ENCODE measurements around the gene SLIT3. TPM values are rescaled to one million over a fixed set of nuclear protein-coding genes. Genes with fewer than 3 reads are reported as not detected.

SLIT3 gene
- total and polyA plus RNA-seq, 4 experiments from 2014 or later = not detected

DNA sequence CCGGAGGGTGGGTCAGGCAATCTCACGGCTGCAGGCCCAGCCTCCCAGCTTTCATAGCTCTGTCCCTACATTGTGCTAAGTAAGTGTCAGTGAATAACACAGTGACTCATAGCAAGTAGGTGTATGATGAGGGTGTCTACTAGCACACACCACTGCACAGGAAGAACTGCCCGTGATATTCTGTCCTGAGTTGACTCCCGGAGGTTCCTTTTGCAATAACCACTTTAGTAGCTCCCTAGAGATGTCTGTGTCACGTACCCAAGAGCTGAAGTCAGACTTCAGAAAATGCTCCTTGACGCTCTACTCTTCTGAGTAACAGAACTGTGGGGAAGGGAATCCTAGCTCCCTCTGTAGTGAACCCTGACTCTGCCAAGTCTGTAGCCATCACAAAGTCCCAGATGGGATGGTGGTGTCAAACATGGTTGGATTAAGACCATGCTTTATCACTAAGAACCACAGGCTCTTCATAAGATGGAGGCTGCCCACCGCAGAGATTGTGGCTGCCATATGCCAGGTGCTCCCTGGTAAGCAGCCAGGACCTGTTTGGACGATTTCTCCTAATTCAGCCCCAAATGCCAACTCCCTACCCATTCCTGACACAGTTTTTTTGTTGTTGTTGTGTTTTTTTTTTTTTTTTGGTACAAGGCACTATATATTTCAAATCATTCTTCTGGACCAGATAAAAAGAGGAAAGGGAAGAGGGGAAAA is 369.1 kb downstream of the SLIT3 start:
- H3K27ac Mint-ChIP-seq = no peak overlapping the region
- intact Hi-C loops (cut with micrococcal nuclease) = no loop called here
- peaks cover 2 to 7% of the 10 kb centered on the region in 2 donors for H3K27me3 Mint-ChIP-seq
- no peaks in the 10 kb centered on the region for H3K36me3 Mint-ChIP-seq
- H3K27me3 ChIP-seq (ENCODE audit: insufficient read depth, low read length) = no peaks in the 10 kb centered on the region
- POLR2A ChIA-PET (ENCODE audit: partially characterized antibody) = no interaction called here
- no peaks in the 10 kb centered on the region for H3K4me1 ChIP-seq (ENCODE audit: insufficient read depth, low read length)
- no peak overlapping the region for H3K4me3 ChIP-seq (ENCODE audit: low read length in 2 of 2)
- no peaks in the 10 kb centered on the region for H3K9me3 Mint-ChIP-seq
- CTCF ChIA-PET (ENCODE audit: partially characterized antibody) = no interaction called here
- H3K9me3 ChIP-seq (ENCODE audit: control insufficient read depth in 1 of 2, low read length in 2 of 2) = no peaks in the 10 kb centered on the region
- no peaks in the 10 kb centered on the region for H3K36me3 ChIP-seq (ENCODE audit: insufficient read depth, low read length)
- H3K27ac ChIP-seq (ENCODE audit: low read depth, low read length) = no peak overlapping the region
- no peak overlapping the region for H3K4me3 Mint-ChIP-seq
- H3K4me1 Mint-ChIP-seq = no peaks in the 10 kb centered on the region
- no peak for DNase-seq

DNA sequence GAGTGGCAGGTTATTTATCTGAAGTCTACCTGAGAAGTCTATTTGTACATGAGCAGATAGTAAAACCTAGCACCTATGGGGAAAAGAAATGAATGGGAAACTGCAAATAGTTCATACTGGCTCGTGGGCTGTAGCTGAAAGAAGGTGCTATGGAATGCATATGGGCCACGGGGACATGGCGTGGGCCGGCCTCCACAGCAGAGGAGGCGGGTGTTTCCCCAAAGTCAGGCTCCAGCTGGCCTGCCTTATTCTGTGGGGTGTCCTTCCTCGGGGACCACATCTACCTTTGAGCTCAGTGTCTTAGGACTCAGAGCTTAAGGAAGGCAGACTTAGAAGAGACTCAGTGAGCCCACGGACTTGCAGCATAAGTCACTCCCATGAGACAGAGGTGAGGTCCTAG is 371.3 kb downstream of the SLIT3 start:
- H3K4me3 ChIP-seq (ENCODE audit: low read length in 2 of 2) = no peak overlapping the region
- no peak overlapping the region for H3K27ac Mint-ChIP-seq
- peaks cover 4 to 11% of the 10 kb centered on the region in 2 donors for H3K27me3 Mint-ChIP-seq
- no peaks in the 10 kb centered on the region for H3K9me3 Mint-ChIP-seq
- no peaks in the 10 kb centered on the region for H3K4me1 Mint-ChIP-seq
- H3K4me3 Mint-ChIP-seq = no peak overlapping the region
- ChIA-PET POLR2A (ENCODE audit: partially characterized antibody) (no interaction called here), CTCF (ENCODE audit: partially characterized antibody) (no interaction called here)
- H3K27ac ChIP-seq (ENCODE audit: low read depth, low read length) = no peak overlapping the region
- intact Hi-C loops (cut with micrococcal nuclease) = no loop called here
- no peaks in the 10 kb centered on the region for H3K36me3 ChIP-seq (ENCODE audit: insufficient read depth, low read length)
- no peak for DNase-seq
- H3K9me3 ChIP-seq (ENCODE audit: control insufficient read depth in 1 of 2, low read length in 2 of 2) = no peaks in the 10 kb centered on the region
- H3K27me3 ChIP-seq (ENCODE audit: insufficient read depth, low read length) = no peaks in the 10 kb centered on the region
- H3K4me1 ChIP-seq (ENCODE audit: insufficient read depth, low read length) = no peaks in the 10 kb centered on the region
- no peaks in the 10 kb centered on the region for H3K36me3 Mint-ChIP-seq

DNA sequence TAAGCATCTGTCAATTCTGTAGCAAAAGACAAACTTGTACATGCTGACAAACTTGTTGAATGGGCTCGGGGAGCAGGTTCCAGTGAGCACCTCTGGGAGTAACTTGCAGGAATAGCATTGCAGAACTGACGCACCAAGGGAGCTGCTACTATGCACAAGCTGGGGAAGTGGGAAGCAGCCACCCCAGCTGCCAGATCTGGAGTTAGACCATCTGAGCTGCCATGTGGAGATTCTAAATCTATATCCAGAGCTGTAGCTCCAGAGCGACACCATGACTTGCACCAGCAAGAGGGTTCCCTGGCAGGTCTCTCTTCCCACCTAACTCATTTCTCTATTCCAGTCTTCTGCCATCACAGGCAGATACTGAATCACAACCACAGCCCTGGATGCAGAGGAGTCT is 375.8 kb downstream of the SLIT3 start:
- no peak for DNase-seq
- Mint-ChIP-seq H3K36me3 (no peaks in the 10 kb centered on the region), H3K27me3 (peaks cover 27 to 28% of the 10 kb centered on the region in 2 donors), H3K4me1 (peaks cover 0 to 2% (median under 1%) of the 10 kb centered on the region in 4 donors), H3K9me3 (no peaks in the 10 kb centered on the region), H3K27ac (no peak overlapping the region), H3K4me3 (no peak overlapping the region)
- H3K27me3 ChIP-seq (ENCODE audit: insufficient read depth, low read length) = no peaks in the 10 kb centered on the region
- intact Hi-C loops (cut with micrococcal nuclease) = no loop called here
- no peaks in the 10 kb centered on the region for H3K9me3 ChIP-seq (ENCODE audit: control insufficient read depth in 1 of 2, low read length in 2 of 2)
- H3K4me1 ChIP-seq (ENCODE audit: insufficient read depth, low read length) = no peaks in the 10 kb centered on the region
- H3K4me3 ChIP-seq (ENCODE audit: low read length in 2 of 2) = no peak overlapping the region
- ChIA-PET CTCF (ENCODE audit: partially characterized antibody) (no interaction called here), POLR2A (ENCODE audit: partially characterized antibody) (no interaction called here)
- no peak overlapping the region for H3K27ac ChIP-seq (ENCODE audit: low read depth, low read length)
- no peaks in the 10 kb centered on the region for H3K36me3 ChIP-seq (ENCODE audit: insufficient read depth, low read length)

DNA sequence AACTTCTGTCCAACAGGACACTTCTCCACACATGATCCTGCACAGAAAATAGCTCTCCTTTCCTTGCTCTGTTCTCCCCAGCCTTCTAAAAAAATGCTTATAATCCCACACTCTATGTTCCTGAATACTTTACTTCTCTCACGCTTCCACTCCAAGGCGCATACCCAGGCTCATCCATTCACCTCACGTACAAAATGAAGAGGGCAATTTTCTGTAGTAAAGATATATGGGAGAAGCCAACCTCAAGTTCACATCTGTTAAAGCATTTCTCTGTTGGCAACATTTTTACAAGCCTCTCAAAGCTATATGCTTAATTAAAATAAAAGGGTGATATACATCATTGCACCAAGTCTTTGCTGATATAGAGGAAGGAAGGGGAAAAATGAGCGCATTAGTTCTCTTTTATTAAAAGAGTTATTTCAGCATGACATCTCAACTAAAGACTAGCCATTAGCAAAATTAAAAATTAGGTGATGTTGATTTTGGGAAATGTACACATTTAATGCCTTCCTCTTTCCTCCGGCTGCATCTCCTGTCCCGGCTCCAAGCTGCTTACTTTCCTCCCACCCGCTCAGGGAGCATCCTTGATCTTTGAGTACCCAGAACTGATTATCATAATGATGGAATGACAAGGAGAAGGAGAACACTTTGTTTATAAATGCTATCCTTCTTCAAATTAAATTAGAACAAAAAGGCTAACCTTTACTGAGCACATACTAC is 379.6 kb downstream of the SLIT3 start:
- POLR2A ChIA-PET (ENCODE audit: partially characterized antibody) = no interaction called here
- H3K9me3 Mint-ChIP-seq = peaks cover 0 to 2% (median 0%) of the 10 kb centered on the region in 8 donors

DNA sequence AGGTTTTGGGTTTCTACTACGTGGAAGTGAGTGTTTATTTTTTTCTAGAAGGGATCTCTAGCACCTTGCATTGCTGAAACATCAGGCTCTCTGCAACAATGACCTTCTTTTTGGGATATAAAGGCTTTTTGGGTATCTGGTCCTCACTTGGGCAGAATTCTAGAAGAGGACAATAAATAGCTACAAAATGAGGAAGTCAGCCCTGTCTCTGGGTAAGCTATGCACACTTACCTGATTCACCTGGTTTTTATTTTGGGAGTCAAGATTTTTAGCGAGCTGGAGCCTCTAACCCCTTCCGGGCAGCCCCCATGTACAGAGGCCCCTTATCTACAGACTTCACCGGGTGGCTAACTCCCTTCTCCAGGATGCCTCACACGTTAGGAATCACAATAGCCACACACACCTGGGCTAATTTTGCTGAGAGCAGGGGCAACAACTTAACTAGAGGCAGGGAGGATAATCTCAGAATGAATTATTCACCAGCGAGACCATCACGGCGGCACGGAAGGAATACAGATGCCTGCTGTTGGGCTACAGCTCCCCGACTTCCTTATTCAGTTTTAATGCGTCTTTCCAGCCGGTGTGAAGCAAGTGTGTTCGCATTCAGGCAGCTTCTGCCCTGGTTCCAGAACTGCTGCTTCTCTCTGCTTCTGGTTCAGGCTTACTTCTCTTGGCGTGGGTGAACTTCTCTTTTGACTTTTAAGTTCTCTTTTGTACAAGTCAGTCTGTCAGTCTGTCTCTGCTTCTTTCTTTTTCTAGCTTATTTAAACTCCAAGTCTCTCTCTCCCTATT is 380.7 kb downstream of the SLIT3 start:
- no peak overlapping the region for H3K27ac ChIP-seq (ENCODE audit: low read depth, low read length)
- Mint-ChIP-seq H3K4me1 (peaks cover 0 to 2% (median under 1%) of the 10 kb centered on the region in 4 donors), H3K4me3 (peak overlapping the region in 1 of 8 donors; percentile 12), H3K27ac (no peak overlapping the region), H3K36me3 (no peaks in the 10 kb centered on the region), H3K27me3 (peaks cover 22 to 31% of the 10 kb centered on the region in 2 donors), H3K9me3 (peaks cover 0 to 2% (median 0%) of the 10 kb centered on the region in 8 donors)
- H3K4me1 ChIP-seq (ENCODE audit: insufficient read depth, low read length) = no peaks in the 10 kb centered on the region
- ChIA-PET POLR2A (ENCODE audit: partially characterized antibody) (no interaction called here), CTCF (ENCODE audit: partially characterized antibody) (interaction anchor here (0.8 kb wide), 1 partner anchor 23 kb away, joined by 3 read pairs; no protein-coding TSS in a partner anchor)
- no peak overlapping the region for H3K4me3 ChIP-seq (ENCODE audit: low read length in 2 of 2)
- no peaks in the 10 kb centered on the region for H3K9me3 ChIP-seq (ENCODE audit: control insufficient read depth in 1 of 2, low read length in 2 of 2)
- H3K27me3 ChIP-seq (ENCODE audit: insufficient read depth, low read length) = peaks cover 8% of the 10 kb centered on the region
- DNase-seq = no peak
- intact Hi-C loops (cut with micrococcal nuclease) = no loop called here
- H3K36me3 ChIP-seq (ENCODE audit: insufficient read depth, low read length) = no peaks in the 10 kb centered on the region

More for the DNA sequence above, 379.6 kb downstream of the SLIT3 start:
- CTCF ChIA-PET (ENCODE audit: partially characterized antibody) = interaction anchor here (0.8 kb wide), 1 partner anchor 22 kb away, joined by 3 read pairs; no protein-coding TSS in a partner anchor
- no peaks in the 10 kb centered on the region for H3K36me3 Mint-ChIP-seq
- no peak overlapping the region for H3K27ac ChIP-seq (ENCODE audit: low read depth, low read length)
- no peak for DNase-seq
- no peaks in the 10 kb centered on the region for H3K36me3 ChIP-seq (ENCODE audit: insufficient read depth, low read length)
- H3K27me3 ChIP-seq (ENCODE audit: insufficient read depth, low read length) = peaks cover 8% of the 10 kb centered on the region
- H3K27ac Mint-ChIP-seq = no peak overlapping the region
- peaks cover 26 to 32% of the 10 kb centered on the region in 2 donors for H3K27me3 Mint-ChIP-seq
- no peaks in the 10 kb centered on the region for H3K9me3 ChIP-seq (ENCODE audit: control insufficient read depth in 1 of 2, low read length in 2 of 2)
- H3K4me3 ChIP-seq (ENCODE audit: low read length in 2 of 2) = no peak overlapping the region
- H3K4me1 ChIP-seq (ENCODE audit: insufficient read depth, low read length) = no peaks in the 10 kb centered on the region
- H3K4me1 Mint-ChIP-seq = peaks cover 0 to 2% (median under 1%) of the 10 kb centered on the region in 4 donors
- H3K4me3 Mint-ChIP-seq = no peak overlapping the region
- intact Hi-C loops (cut with micrococcal nuclease) = no loop called here

DNA sequence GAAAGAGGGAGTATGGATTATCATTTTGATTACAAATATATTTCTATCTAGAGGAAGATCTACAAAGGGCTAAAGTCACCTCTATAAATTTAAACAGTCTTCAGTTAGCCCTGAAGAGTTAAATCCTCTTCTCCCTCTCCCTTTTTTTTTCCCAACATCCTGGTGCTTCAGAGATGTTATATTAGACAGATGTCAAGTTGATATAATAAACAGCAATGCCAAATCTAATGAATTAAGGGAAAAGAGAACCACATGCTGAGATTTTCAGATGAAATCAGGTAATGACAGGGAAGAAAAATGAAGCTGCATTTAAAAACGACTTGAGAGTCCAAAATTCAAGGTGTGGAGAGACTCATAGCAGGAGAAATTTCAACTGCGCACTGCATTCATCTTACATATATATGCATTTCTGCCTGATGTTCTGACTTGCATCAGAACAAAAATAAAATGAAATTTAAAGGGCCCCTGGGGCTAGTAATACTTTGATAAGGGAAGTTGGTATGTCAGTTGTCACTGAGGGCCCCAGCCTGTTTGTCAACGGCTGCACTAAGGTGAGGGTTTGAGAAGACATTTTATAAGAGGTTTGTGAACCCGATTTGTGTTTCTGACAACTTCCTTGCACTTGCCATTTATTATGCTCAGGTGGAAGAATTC is 382.9 kb downstream of the SLIT3 start:
- Mint-ChIP-seq H3K4me3 (no peak overlapping the region), H3K9me3 (peaks cover 0 to 2% (median 0%) of the 10 kb centered on the region in 8 donors), H3K27me3 (peaks cover 16 to 31% of the 10 kb centered on the region in 2 donors), H3K4me1 (peaks cover 0 to 2% (median under 1%) of the 10 kb centered on the region in 4 donors), H3K36me3 (no peaks in the 10 kb centered on the region), H3K27ac (no peak overlapping the region)
- Histone ChIP-seq H3K4me1 (ENCODE audit: insufficient read depth, low read length) (no peaks in the 10 kb centered on the region), H3K27ac (ENCODE audit: low read depth, low read length) (no peak overlapping the region), H3K27me3 (ENCODE audit: insufficient read depth, low read length) (peaks cover 8% of the 10 kb centered on the region), H3K9me3 (ENCODE audit: control insufficient read depth in 1 of 2, low read length in 2 of 2) (no peaks in the 10 kb centered on the region), H3K4me3 (ENCODE audit: low read length in 2 of 2) (no peak overlapping the region), H3K36me3 (ENCODE audit: insufficient read depth, low read length) (no peaks in the 10 kb centered on the region)
- CTCF ChIA-PET (ENCODE audit: partially characterized antibody) = no interaction called here
- no peak for DNase-seq
- POLR2A ChIA-PET (ENCODE audit: partially characterized antibody) = no interaction called here
- intact Hi-C loops (cut with micrococcal nuclease) = no loop called here

DNA sequence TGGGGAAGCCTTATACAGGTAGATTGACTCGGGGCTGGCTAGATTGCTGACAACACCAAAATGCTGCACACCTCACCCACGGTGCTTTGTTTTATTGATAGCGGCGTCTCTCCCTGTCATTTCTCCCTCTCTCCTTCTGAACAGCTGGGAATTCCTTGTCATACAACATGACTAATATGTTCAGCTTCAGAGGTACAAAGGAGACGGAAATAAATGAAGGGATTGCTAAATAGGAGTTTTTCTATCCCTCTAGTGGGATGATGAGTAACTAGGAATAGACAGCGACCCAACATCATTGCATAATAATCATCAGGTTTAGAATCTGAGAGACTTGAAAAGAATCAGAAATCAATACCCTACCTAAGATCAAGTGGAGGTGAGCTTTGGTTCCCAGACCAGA is 384.1 kb downstream of the SLIT3 start:
- Mint-ChIP-seq H3K4me3 (no peak overlapping the region), H3K27ac (no peak overlapping the region), H3K27me3 (peaks cover 16 to 31% of the 10 kb centered on the region in 2 donors), H3K4me1 (peaks cover 0 to 2% (median under 1%) of the 10 kb centered on the region in 4 donors), H3K9me3 (peaks cover 0 to 2% (median 0%) of the 10 kb centered on the region in 8 donors), H3K36me3 (no peaks in the 10 kb centered on the region)
- peaks cover 8% of the 10 kb centered on the region for H3K27me3 ChIP-seq (ENCODE audit: insufficient read depth, low read length)
- no peak for DNase-seq
- CTCF ChIA-PET (ENCODE audit: partially characterized antibody) = no interaction called here
- no peak overlapping the region for H3K4me3 ChIP-seq (ENCODE audit: low read length in 2 of 2)
- no peak overlapping the region for H3K27ac ChIP-seq (ENCODE audit: low read depth, low read length)
- H3K4me1 ChIP-seq (ENCODE audit: insufficient read depth, low read length) = no peaks in the 10 kb centered on the region
- H3K9me3 ChIP-seq (ENCODE audit: control insufficient read depth in 1 of 2, low read length in 2 of 2) = no peaks in the 10 kb centered on the region
- POLR2A ChIA-PET (ENCODE audit: partially characterized antibody) = no interaction called here
- intact Hi-C loops (cut with micrococcal nuclease) = no loop called here
- no peaks in the 10 kb centered on the region for H3K36me3 ChIP-seq (ENCODE audit: insufficient read depth, low read length)

Measured in CD4-positive, alpha-beta memory T cell (primary cell).